Neural crest cell (in vitro differentiated cells): Measurements from ENCODE around the gene HSPB9. TPM values are rescaled to one million over a fixed set of nuclear protein-coding genes. Genes with fewer than 3 reads are reported as not detected.

Experiments
- DNase-seq: peaks from one replicate; pipeline ENCODE4 v3.0.0; 2021; ENCODE audit warnings: low read depth, mixed read lengths, low spot score
- H3K27ac Mint-ChIP-seq: one replicate; pipeline ENCODE4 v1.8.0; 2021; ENCODE audit warnings: mild to moderate bottlenecking, mixed read lengths; ENCODE audit not compliant: unreplicated experiment
- H3K27me3 Mint-ChIP-seq: 2 replicates; pipeline ENCODE4 v1.8.0; 2021; ENCODE audit warnings: low read depth, mild to moderate bottlenecking, mixed read lengths
- H3K36me3 Mint-ChIP-seq: 2 replicates; pipeline ENCODE4 v1.8.0; 2021; ENCODE audit warnings: low read depth, mild to moderate bottlenecking, mixed read lengths
- H3K4me1 Mint-ChIP-seq: 2 replicates; pipeline ENCODE4 v1.8.0; 2021; ENCODE audit warnings: mixed read lengths
- H3K4me3 Mint-ChIP-seq: one replicate; pipeline ENCODE4 v1.8.0; 2021; ENCODE audit warnings: mild to moderate bottlenecking, mixed read lengths
- H3K9me3 Mint-ChIP-seq: 2 replicates; pipeline ENCODE4 v1.8.0; 2021; ENCODE audit warnings: mixed read lengths
- CTCF ChIP-seq: fragments of 200-600 bp; sonication (generic); conservative IDR thresholded peaks from 2 replicates; pipeline ENCODE4 v1.5.0; 2021; ENCODE audit warnings: antibody characterized with exemption, mild to moderate bottlenecking
- total RNA-seq: library from RNA; stranded (reverse); gene quantifications from 2 replicates; pipeline ENCODE4 v1.2.1, GENCODE V29; 2021

The HSPB9 gene
- total RNA-seq, 1 donor from 2014 or later, result 0.40 TPM

GRCh38 chr17:42106009-42106408 lies 16.6 kb upstream of the HSPB9 start:
- DNase-seq, result no peak
- Mint-ChIP-seq H3K4me3 (no peak overlapping the region), H3K36me3 (no peaks in the 10 kb centered on the region), H3K27me3 (peaks cover 28% of the 10 kb centered on the region), H3K27ac (no peak overlapping the region), H3K9me3 (no peaks in the 10 kb centered on the region), H3K4me1 (peaks cover 10% of the 10 kb centered on the region)
- no peak for TF ChIP-seq CTCF

GRCh38 chr17:42107124-42107523 lies 15.5 kb upstream of the HSPB9 start:
- Mint-ChIP-seq H3K27ac (no peak overlapping the region), H3K9me3 (no peaks in the 10 kb centered on the region), H3K4me1 (peaks cover 7% of the 10 kb centered on the region), H3K27me3 (peaks cover 23% of the 10 kb centered on the region), H3K36me3 (no peaks in the 10 kb centered on the region), H3K4me3 (peak overlapping the region; percentile 73)
- TF ChIP-seq CTCF, result no peak
- no peak for DNase-seq

DNA sequence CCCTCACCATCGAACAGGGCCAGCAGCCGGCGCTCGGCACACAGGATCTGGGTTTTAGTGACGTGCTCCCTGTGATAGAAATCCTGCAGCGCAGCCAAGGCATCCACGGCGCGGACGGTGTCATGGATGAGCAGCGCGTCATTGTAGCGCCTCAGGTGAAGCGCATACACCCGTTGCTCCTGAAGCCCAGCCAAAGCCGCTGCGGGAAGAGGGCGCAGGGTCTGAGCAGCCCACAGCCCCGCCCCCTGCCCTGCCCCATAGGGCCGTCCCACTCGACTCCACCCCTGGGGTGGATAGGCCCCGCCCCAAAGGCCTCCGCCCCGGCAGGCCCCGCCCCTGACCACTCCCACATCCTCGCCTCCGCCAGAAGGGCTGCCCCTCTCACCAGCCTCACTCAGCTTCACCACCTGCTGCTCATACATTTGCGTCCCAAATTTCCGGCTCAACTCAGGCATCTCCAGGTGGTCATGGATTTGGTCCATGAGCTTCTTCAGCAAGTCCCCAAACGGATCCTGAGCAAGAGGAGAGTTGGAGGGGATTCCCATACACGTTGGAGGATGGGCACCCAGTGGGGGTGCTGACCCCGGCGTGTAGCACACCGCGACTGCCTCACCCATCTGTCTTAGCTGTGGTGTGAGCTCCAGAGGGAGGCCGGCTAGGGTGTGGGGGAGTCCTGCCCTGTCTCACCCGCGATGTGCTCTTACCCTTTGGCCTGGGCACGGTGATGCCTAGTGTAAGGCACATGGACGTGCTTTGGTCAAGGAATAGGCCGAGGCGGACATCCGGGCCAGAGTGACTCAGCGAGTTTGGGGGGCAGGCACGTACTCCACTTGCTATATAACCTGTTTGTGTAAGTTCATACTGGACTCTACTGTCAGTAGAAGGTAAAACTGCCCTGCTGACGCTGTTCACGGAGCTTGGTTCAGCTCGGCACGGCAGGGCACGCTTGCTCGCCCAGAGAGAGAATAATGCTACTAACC lies 14.7 kb upstream of the HSPB9 start:
- Mint-ChIP-seq H3K36me3 (no peaks in the 10 kb centered on the region), H3K27ac (peak overlapping the region; percentile 16), H3K9me3 (no peaks in the 10 kb centered on the region), H3K4me3 (peak overlapping the region; percentile 73), H3K27me3 (peaks cover 20% of the 10 kb centered on the region), H3K4me1 (peaks cover 7% of the 10 kb centered on the region)
- peak; percentile 90 for DNase-seq
- no peak for TF ChIP-seq CTCF

DNA sequence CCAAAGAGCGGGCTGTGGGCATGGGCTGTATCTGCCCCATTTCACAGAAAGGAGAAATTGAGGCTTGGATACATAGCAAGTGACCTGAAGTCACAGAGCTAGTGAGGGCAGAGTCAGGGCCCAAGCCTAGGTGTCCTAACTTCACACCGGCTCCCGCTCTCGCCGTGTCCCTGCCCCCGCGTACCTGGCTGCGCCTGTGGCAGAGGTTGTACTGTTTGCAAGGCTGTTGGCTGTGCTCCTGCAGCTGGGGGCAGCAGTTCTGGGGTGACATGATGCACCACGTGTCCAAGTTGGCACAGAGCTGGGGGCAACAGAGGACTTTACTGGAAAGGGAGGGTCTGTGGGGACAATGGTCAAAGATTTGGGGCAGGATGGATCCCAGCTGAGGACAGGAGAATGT lies 13.5 kb upstream of the HSPB9 start:
- DNase-seq, result no peak
- Mint-ChIP-seq H3K27me3 (peaks cover 19% of the 10 kb centered on the region), H3K36me3 (no peaks in the 10 kb centered on the region), H3K27ac (peak overlapping the region; percentile 57), H3K4me1 (peaks cover 7% of the 10 kb centered on the region), H3K9me3 (no peaks in the 10 kb centered on the region), H3K4me3 (no peak overlapping the region)
- TF ChIP-seq CTCF, result no peak

DNA sequence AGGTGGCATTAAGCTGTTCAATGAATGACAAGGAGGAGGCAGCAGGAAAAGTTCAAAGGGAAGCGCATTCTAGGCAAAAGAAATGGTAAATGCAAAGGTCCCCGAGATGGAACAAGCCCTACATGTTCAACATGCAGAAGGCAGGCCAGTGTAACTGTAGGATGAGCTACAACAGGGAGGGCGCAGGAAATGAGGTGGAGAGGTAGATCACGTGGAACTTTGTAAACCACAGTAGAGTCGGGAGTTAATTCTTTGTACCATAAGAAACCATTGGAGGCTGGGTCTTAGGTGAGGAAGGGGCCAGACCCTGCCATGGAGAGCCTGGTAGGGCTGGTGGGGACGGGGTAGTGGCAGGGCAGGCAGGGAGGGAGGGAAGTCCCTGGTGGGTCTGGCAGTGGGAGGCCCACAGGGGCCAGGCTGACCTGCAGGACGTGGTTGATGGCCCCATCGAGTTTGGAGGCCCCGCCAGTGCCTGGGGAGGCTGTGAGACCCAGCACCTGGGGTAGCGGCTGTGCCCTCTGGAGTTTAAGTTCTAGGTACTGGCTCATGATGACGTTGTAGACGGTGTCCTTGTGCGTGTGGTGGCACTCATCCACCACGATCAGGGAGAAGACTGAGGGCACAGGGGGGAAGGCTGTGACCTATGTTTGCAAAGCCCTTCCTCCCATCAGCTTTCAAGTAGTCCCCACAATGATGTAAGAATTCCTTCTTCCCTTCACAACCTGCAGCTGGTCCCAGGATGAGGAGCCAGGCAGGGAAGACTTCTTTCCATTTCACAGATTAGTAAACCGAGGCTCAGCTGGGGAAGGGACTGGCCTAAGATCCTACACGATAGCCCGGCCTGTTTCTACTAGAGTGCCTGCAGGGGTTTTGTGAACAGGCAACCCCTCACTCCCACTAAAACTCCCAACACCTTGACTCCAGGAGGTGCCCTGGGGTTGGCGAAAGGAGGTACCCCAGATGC lies 12.0 kb upstream of the HSPB9 start:
- peaks cover 11% of the 10 kb centered on the region for H3K27me3 Mint-ChIP-seq
- DNase-seq, result no peak
- no peak overlapping the region for H3K27ac Mint-ChIP-seq
- TF ChIP-seq CTCF, result no peak
- H3K9me3 Mint-ChIP-seq, result no peaks in the 10 kb centered on the region
- peaks cover 7% of the 10 kb centered on the region for H3K4me1 Mint-ChIP-seq
- H3K4me3 Mint-ChIP-seq, result no peak overlapping the region
- H3K36me3 Mint-ChIP-seq, result no peaks in the 10 kb centered on the region
